GM11168 (cell line): ENCODE data around the gene DHRS3.

ENCODE experiments used
- in situ Hi-C: fragments of 300-500 bp; cut with MboI; formaldehyde crosslinking; loops from one replicate; pipeline ENCODE4 v1.12.0; 2022; ENCODE audit warnings: low sequenced_read_pairs; ENCODE audit not compliant: unreplicated experiment

Gene DHRS3

GRCh38 chr1:12640958-12641272 lies 22.9 kb upstream of the DHRS3 start:
- in situ Hi-C loops = no loop called here

DNA sequence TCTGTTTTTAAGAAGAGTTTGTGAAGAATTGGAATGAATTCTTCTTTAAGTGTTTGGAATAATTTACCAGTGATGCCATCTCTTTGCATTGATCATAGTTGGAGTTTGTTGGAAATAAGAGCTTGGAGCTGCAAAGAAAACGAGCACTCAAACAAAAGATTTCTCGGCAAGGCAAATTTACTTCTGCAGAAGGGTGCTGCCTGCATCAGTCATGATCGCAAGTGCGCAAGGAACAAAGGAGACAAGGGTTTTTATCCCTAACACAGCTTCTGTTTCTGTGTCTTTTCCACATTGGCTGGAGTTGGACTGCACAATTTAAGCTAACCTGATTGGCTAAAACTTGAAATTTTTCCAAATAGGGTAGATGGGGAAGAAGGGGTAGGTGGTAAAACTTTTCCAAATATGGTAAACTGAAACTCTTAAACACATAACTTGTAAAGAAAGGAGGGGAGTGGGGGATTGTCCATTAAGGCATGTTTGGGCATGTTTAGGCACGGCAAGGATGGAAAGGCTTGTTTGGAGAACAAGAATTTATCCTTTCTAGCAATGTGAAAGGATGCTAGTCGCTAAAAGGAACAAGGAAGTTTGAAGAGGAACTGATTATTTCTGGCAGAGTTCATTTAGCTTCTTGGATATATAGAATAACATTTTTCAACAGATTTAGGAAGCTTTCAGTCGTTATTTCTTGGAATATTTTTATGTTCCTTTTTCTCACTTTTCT lies 22.4 kb upstream of the DHRS3 start:
- in situ Hi-C loops = no loop called here

- in situ Hi-C loops = no loop called here
Observed at GRCh38 chr1:12637693-12638092, 19.7 kb upstream of the DHRS3 start.

DNA sequence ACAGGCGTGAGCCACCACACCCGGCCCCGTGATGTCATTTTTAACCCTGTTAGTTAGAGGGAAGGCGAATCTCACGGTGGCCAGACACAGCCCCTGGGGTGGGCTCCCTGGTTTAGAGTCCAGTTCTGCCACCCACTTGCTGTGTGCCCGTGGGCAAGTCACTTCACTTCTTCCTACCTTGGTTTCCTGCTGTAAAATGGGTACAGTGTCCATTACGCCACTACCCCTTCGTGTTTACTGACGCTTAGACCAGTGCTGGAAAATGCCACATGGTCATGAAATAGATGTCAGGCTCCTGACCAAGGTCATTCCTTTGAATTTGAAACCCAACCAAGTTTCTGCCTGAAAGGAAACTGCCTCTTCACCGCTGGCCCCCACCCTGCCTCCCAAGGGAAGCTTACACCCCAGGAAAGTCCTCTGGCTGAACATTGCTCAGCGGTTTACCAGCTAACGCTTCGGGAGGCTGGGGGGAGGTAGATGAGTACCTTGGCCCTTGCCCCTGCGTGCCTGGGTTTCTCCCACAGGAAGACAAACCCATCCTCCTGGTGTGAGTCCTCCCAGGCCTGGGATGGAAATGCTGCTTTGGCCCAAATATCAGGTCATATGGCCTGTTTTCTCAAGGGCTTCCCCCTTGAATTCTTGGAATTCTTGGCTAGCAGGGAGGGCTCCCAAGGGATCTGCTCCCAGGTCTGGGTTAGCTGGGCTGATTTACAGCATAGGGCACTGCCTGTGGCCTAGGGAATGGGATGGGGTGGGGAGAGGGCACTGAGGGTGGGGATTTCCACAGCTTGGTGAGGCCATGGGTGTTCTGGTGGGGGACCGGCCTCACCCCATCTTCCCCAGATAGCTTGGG lies 18.3 kb upstream of the DHRS3 start:
- in situ Hi-C loops = no loop called here

DNA sequence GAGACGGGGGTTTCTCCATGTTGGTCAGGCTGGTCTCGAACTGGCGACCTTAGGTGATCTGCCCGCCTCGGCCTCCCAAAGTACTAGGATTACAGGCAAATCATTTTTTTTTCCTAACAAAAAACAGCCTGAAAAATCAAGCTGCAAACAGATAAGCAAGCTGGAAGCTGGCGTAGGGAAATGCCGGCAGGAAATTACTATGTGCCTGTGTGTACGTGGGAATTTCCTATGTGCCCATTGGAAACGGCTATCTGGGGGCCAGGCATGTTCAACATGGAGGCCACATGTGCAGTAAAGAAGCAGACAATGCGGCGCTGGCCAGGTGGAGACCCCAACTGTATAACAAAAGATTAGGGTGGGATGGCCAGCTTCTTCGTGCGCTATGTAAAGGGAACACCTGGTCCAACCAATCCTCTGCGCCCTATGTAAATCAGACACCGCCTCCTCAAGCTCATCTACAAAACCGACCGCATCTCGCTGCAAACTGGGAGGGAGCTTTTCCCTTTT lies 16.7 kb upstream of the DHRS3 start:
- in situ Hi-C loops = no loop called here

DNA sequence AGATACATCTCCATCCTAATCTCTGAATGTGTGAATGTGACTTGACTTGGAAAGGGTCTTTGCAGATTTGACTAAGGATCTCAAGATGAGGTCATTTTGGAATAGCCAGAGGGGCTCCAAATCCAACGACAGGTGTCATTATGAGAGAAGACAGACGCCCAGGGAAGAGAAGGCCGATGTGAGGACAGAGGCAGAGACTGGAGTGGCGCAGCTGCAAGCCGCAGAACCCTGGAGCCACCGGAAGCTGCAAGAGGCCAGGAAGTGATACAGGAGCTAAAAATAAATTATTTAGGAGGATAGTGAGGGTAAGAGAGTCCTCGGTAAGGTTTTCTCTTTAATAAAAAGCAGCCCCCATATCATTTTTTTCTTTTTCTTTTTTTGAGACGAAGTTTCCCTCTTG lies 16.1 kb upstream of the DHRS3 start:
- in situ Hi-C loops = no loop called here

DNA sequence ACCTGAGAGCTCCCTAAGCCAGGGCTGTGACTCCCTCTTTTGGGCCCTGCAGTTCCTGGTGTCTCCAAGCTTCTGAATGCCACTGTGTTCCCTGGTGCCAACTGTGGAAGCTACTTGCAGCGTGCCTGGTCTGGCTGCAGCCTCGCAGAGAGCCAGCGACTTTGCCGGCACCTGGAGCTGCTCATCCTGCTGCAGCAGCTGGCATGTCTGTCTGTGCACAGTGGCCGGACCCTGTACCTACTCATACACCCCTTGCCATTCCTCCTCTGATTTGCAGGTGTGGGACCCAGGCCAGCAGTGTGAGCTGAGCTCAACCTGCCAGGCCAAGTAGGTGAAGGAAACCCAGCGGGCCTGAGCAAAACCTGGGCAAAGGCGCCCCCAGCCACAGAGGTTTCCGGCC lies 13.6 kb upstream of the DHRS3 start:
- in situ Hi-C loops = no loop called here

GRCh38 chr1:12630946-12631530 lies 13.0 kb upstream of the DHRS3 start:
- in situ Hi-C loops = no loop called here

DNA sequence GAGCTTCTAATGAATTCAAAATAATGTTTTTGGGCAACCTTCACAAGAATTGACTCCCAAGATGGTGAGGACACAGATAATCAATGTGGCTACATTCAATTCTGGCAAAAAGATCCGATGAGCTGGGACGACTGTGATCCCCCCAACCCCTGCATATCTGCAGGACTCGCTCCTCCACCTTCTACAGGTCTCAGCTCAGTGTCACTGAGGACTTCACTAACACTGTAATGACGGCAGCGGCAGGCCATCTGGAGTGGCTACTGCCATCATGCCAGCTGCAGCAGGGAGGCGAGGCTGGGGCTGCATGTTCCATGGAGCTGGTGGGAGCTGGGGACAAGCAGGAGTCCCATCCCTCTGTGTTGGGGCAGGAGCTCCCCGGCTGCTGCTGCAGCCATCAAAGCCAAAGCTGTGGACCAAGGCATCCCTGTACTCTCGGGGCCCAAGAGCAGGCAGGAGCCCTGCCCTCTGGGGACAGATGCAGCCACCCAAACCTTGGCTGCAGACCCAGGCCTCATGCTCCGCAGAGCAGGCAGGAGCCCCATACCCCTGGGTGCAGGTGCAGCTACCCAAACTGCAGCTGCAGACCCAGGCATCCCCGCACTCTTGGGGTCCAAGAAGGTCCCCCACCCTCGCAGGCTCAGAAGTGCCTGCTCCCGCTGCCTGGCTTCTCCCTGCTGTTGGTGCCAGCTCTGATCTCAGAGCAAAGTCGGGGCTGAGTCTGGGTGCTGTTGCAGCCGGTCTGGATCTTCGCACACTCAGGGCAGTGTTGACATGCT lies 12.2 kb upstream of the DHRS3 start:
- in situ Hi-C loops = no loop called here

- in situ Hi-C loops = no loop called here
Observed at GRCh38 chr1:12629511-12629956, 11.5 kb upstream of the DHRS3 start.

- in situ Hi-C loops = no loop called here
Observed at GRCh38 chr1:12627296-12627695, 9.3 kb upstream of the DHRS3 start.

DNA sequence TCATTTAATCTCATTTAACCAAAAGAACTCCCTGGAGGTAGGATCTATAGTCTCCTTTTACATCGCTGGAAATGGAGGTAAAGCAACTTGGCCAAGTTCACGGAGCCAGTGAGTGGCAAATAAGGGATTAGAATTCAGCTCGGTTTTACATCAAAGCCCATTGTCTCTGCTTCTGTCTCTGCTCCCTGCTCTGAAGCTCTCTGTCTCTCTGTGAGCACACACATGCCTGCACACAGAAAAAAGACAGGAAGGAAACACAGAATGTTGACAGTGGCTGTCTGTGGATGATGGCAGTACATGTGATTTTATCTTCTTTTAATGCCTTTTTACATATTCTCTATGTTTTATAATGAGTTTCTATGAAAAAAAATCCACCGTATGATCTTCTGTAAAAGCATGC lies 8.9 kb upstream of the DHRS3 start:
- in situ Hi-C loops = no loop called here

- in situ Hi-C loops = no loop called here
Observed at GRCh38 chr1:12625276-12625675, 7.3 kb upstream of the DHRS3 start.

DNA sequence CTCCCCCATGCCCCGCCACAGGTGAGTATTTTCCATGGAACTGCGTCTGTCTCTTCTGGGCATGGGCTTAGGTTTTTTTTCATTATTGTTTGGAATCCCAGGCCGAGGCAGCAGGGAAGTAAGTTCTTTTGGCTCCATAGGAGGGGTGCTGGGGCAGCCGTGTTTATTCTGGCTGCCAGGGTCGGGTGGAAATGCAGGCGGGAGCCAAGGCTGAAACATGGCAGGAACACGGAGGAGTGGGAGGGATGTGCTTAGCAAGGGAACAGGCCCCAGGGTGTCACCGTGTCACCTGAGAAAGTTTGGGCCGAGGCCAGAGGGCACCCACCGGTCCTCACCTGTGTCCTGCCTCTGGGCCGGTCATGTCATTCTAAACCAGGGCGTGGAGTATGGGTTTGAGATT lies 4.5 kb upstream of the DHRS3 start:
- in situ Hi-C loops = loop anchor here (25.0 kb wide), 2 partner anchors 210 to 510 kb away; no protein-coding TSS in a partner anchor

DNA sequence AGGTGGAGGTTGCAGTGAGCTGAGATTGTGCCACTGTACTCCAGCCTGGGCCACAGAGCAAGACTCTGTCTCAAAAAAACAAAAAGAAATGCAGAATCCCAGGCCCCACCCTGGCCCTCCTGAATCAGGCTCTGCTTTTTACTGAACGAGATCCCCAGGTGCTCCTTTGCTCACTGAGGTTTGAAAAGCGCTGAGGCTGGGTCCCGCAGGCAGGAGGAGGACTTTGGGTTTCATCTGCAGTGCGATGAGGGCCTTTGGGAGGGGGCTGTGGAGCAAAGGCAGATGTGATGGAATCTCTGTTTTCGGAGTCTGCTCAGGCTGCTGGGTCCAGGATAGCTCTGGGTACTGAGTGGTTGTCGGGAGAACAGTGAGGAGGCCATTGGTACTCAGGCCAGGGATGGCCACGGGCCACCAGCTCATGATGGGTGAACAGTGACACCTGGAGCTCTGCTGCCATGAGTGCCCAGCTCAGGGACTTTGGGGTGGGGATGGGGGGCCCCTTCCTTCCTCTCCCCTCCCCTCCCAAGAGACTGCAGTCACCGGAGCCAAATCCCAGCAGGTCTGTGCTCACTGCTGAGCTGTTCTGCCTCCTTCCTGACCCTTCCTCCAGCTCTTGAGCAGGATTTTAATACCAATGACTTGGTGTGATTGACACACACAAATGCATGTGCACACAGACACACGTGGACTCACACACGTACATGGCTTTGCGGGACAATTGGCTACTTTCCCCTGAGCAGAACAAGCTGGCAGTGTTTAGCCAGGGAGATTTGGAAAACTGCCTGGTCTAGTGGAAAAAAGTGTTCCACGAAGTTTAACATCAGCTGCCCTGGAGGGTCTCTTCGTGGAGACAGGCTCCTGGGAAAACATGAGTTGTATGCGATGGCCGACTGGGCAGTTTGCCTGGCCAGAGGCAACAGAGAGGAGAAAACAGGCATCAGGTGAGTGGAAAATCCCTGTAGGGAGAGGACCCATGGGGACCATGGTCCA lies 3.6 kb upstream of the DHRS3 start:
- in situ Hi-C loops = loop anchor here (25.0 kb wide), 2 partner anchors 209 to 509 kb away; no protein-coding TSS in a partner anchor

- in situ Hi-C loops = loop anchor here (25.0 kb wide), 2 partner anchors 209 to 509 kb away; no protein-coding TSS in a partner anchor
Observed at GRCh38 chr1:12620931-12621330, 2.9 kb upstream of the DHRS3 start.

GRCh38 chr1:12620488-12620865 lies 2.5 kb upstream of the DHRS3 start:
- in situ Hi-C loops = loop anchor here (25.0 kb wide), 2 partner anchors 208 to 508 kb away; no protein-coding TSS in a partner anchor

DNA sequence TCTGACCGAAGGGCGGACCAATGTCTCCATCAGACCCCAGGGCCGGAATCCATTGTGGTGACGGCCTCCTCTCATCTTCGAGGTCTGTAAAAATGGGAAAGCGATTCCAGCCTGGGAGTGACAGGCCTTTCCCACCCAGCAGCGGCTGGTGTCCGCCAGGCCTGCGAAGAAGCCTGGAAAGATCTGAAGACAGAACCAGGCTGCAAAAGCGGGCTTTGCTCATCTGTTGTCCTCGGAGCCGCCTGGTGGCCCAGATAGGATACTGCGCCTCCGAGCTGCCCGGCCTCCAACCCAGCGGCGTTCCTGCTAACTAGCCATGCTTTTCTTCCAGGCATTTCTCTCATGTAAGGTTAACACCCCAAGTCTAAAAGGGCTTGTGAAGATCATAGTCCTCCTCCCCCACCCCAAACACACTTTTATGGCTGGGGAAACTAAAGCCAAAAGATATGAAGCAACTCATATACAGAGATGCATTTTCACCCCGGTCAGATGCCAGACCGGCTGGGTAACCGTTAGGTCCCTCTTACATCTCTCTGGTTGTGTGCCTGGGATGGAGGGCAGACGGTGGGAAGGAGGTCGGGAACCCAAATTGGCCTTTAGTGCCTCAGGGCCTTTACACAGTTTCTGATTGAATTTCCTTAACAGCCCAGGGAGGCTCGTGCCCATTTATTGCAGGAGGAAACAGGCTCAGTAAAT lies 1.9 kb upstream of the DHRS3 start:
- in situ Hi-C loops = loop anchor here (10.0 to 25.0 kb wide), 3 partner anchors 208 to 508 kb away; no protein-coding TSS in a partner anchor
